Measurements from ENCODE around the gene ELOVL5.

ELOVL5 gene

DNA sequence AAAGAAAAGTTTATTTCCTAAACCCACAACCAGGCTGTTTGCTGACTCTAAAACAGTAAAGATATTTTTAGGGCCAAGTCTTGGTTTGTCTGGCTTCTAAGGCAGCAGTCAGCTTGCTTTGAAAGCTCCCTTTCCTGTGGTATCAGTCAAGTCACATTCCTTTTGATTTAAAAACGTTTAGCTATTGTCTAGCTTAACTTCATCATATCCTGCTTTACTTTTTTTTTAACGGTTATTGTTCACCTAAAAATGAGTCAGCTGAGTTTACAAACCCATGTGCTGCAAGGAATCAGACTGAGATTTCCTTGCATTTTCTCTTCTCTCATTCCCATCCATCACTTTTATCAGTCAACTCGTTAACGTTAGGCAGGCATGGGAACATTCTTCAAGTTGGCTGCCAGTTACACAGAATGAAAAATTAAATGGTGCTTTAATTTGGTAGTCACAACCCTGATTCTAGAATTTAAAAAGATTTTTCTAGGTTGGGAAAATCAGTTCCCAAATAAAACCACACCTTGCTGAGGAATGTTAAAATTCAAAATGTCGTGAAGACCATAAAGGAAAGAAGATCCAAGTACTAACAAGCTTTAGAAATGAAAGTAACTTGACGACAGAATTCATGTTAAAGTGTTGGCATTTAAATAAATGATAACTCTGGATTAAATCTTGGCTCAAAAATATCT lies 45.9 kb downstream of the ELOVL5 start:
- Histone ChIP-seq H3K23ac (ENCODE audit: low read length in 2 of 2) (no peak overlapping the region), H4K8ac (ENCODE audit: low read length) (no peak overlapping the region), H3K79me1 (replicated peaks; ENCODE audit: low read length, poor library complexity, severe bottlenecking) (peaks cover 17% of the 10 kb centered on the region), H3K4me2 (ENCODE audit: low read length, poor library complexity, severe bottlenecking) (no peak overlapping the region), H2BK15ac (ENCODE audit: low read depth, poor library complexity, severe bottlenecking) (no peak overlapping the region), H3K4me3 (ENCODE audit: insufficient read depth in 1 of 2, low read depth in 1 of 2, low read length in 2 of 2) (peak overlapping the region in 1 of 2 experiments; percentile 37), H2BK12ac (ENCODE audit: low read length in 2 of 2) (no peak overlapping the region), H3K4me1 (ENCODE audit: control insufficient read depth, insufficient read depth, low read depth, low read length) (peaks cover 14% of the 10 kb centered on the region), H2AFZ (ENCODE audit: low read depth, low read length) (no peak overlapping the region), H3K4ac (ENCODE audit: low read depth in 1 of 2, low read length in 2 of 2) (no peak overlapping the region), H2BK5ac (ENCODE audit: low read depth, low read length, poor library complexity, severe bottlenecking) (no peak overlapping the region), H3K9ac (ENCODE audit: low read length) (peak overlapping the region; percentile 62), H2AK5ac (ENCODE audit: low read length, severe bottlenecking) (no peak overlapping the region), H4K91ac (ENCODE audit: low read length) (no peak overlapping the region), H3K14ac (ENCODE audit: low read length in 2 of 2) (no peak overlapping the region), H3K18ac (ENCODE audit: low read depth in 1 of 2, low read length in 2 of 2) (no peak overlapping the region), H2BK120ac (ENCODE audit: low read depth, low read length) (no peak overlapping the region), H3K27ac (ENCODE audit: low read length, poor library complexity, severe bottlenecking) (peak overlapping the region; percentile 30), H3K9me3 (ENCODE audit: control insufficient read depth, low read length) (no peaks in the 10 kb centered on the region), H3K27me3 (ENCODE audit: control insufficient read depth in 1 of 2, insufficient read depth in 1 of 2, low read length in 2 of 2) (no peaks in the 10 kb centered on the region), H3K36me3 (ENCODE audit: control insufficient read depth in 1 of 2, insufficient read depth in 2 of 2, low read depth in 1 of 2, low read length in 2 of 2) (no peaks in the 10 kb centered on the region)
- WGBS = 2% methylated on average over 2 of the region's 6 CpGs
- DNase-seq = peak; percentile 66

DNA sequence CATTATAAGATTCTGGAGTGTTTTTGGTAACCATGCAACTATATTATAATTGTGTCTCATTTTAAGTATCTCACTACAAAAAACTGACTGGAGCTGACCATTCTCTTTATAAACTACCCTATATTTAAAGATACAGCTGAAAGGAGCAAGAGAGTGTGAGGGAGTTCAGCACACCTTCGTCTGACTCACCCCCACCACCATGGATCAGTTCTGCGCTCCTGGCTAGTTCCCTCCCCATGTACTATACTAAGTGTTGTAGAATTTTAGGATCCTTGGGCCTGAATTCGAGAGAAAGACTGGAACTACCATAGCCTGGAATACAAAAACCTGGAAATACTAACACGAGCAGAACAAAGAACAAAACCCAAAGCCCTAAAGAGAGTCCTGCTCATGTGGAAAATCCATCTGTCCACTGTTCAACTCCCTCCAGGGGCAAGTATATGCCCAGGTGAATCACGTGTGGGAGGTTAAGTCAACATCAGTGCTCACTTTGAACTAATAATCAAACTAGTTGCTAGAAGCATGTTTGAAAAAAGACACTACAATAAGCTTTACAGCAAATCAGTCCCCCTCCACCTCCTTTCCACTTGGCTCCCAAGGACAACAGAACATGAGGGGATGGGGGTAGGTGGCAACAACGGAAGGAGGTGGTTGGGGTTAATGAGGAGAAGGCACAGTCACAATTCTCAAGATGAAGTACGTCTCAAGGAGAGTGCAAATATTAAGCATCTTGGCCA lies 46.8 kb downstream of the ELOVL5 start:
- H3K4me1 ChIP-seq (ENCODE audit: control insufficient read depth, insufficient read depth, low read depth, low read length) = peaks cover 15% of the 10 kb centered on the region
- 88% methylated on average over 5 of the region's 7 CpGs for WGBS
- no peaks in the 10 kb centered on the region for H3K36me3 ChIP-seq (ENCODE audit: control insufficient read depth in 1 of 2, insufficient read depth in 2 of 2, low read depth in 1 of 2, low read length in 2 of 2)
- H4K8ac ChIP-seq (ENCODE audit: low read length) = no peak overlapping the region
- no peak overlapping the region for H2AFZ ChIP-seq (ENCODE audit: low read depth, low read length)
- peak overlapping the region in 1 of 2 experiments; percentile 89 for H3K14ac ChIP-seq (ENCODE audit: low read length in 2 of 2)
- H3K4me2 ChIP-seq (ENCODE audit: low read length, poor library complexity, severe bottlenecking) = no peak overlapping the region
- H2BK12ac ChIP-seq (ENCODE audit: low read length in 2 of 2) = peak overlapping the region; percentile 67 to 69
- H3K4me3 ChIP-seq (ENCODE audit: insufficient read depth in 1 of 2, low read depth in 1 of 2, low read length in 2 of 2) = no peak overlapping the region
- peak overlapping the region; percentile 54 to 66 for H3K18ac ChIP-seq (ENCODE audit: low read depth in 1 of 2, low read length in 2 of 2)
- H2BK15ac ChIP-seq (ENCODE audit: low read depth, poor library complexity, severe bottlenecking) = no peak overlapping the region
- peak overlapping the region; percentile 62 for H3K9ac ChIP-seq (ENCODE audit: low read length)
- peak overlapping the region; percentile 89 for H2AK5ac ChIP-seq (ENCODE audit: low read length, severe bottlenecking)
- no peaks in the 10 kb centered on the region for H3K9me3 ChIP-seq (ENCODE audit: control insufficient read depth, low read length)
- no peak overlapping the region for H3K23ac ChIP-seq (ENCODE audit: low read length in 2 of 2)
- peaks cover 14% of the 10 kb centered on the region for H3K79me1 ChIP-seq (replicated peaks; ENCODE audit: low read length, poor library complexity, severe bottlenecking)
- peak overlapping the region; percentile 85 for H2BK5ac ChIP-seq (ENCODE audit: low read depth, low read length, poor library complexity, severe bottlenecking)
- no peak overlapping the region for H3K4ac ChIP-seq (ENCODE audit: low read depth in 1 of 2, low read length in 2 of 2)
- H4K91ac ChIP-seq (ENCODE audit: low read length) = no peak overlapping the region
- peak overlapping the region; percentile 77 for H3K27ac ChIP-seq (ENCODE audit: low read length, poor library complexity, severe bottlenecking)
- DNase-seq = no peak
- H3K27me3 ChIP-seq (ENCODE audit: control insufficient read depth in 1 of 2, insufficient read depth in 1 of 2, low read length in 2 of 2) = no peaks in the 10 kb centered on the region
- no peak overlapping the region for H2BK120ac ChIP-seq (ENCODE audit: low read depth, low read length)

DNA sequence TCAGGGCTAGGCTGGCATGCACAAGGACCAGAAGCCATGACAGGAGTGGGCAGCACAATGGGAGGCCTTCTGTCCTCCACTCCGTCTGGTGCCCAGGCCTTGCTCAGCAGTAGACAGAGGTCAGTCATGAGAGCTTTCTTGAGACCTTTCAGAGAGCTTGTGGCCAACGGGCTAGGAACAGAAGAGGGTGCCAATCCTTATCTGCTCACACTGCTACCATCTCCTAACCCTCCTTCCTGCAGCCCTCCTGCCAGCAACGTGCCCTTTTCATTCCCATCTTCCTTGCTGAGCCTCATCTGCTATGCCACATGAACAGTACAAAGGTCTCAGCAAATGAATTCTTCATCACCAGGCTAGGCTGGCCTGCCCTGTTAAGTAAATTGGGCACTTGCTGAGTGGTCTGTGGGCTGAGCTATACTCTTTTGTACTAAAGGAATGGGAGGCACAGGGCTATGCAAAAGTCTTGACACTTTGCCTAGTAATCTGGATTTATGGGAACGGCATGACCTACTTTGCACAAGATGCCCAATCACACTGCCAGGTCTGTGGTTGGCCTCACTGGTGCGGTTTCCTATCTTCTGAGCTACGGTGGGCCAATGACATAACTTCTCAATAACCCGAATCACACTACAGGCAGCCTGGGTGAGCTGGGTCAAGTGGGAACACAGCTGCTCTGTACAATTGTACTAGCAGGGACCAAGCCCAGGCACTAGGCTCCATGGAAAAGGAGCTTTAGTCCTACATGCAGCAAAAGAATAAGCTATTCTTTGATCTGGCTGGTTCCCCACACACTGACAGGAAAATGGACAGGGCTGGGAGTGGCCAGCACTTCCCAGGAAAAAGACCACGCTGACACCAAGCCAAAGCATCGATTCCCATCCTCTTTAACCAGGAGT lies 47.8 kb downstream of the ELOVL5 start:
- no peak overlapping the region for H2AFZ ChIP-seq (ENCODE audit: low read depth, low read length)
- no peaks in the 10 kb centered on the region for H3K27me3 ChIP-seq (ENCODE audit: control insufficient read depth in 1 of 2, insufficient read depth in 1 of 2, low read length in 2 of 2)
- peaks cover 14% of the 10 kb centered on the region for H3K79me1 ChIP-seq (replicated peaks; ENCODE audit: low read length, poor library complexity, severe bottlenecking)
- no peaks in the 10 kb centered on the region for H3K9me3 ChIP-seq (ENCODE audit: control insufficient read depth, low read length)
- no peak overlapping the region for H3K9ac ChIP-seq (ENCODE audit: low read length)
- H3K4me3 ChIP-seq (ENCODE audit: insufficient read depth in 1 of 2, low read depth in 1 of 2, low read length in 2 of 2) = no peak overlapping the region
- no peak overlapping the region for H2BK120ac ChIP-seq (ENCODE audit: low read depth, low read length)
- peak overlapping the region; percentile 25 for H2AK5ac ChIP-seq (ENCODE audit: low read length, severe bottlenecking)
- H3K4me1 ChIP-seq (ENCODE audit: control insufficient read depth, insufficient read depth, low read depth, low read length) = peaks cover 16% of the 10 kb centered on the region
- H3K14ac ChIP-seq (ENCODE audit: low read length in 2 of 2) = peak overlapping the region in 1 of 2 experiments; percentile 68
- peak overlapping the region in 1 of 2 experiments; percentile 14 for H3K18ac ChIP-seq (ENCODE audit: low read depth in 1 of 2, low read length in 2 of 2)
- H2BK12ac ChIP-seq (ENCODE audit: low read length in 2 of 2) = no peak overlapping the region
- no peak overlapping the region for H2BK5ac ChIP-seq (ENCODE audit: low read depth, low read length, poor library complexity, severe bottlenecking)
- DNase-seq = no peak
- H3K4me2 ChIP-seq (ENCODE audit: low read length, poor library complexity, severe bottlenecking) = no peak overlapping the region
- no peaks in the 10 kb centered on the region for H3K36me3 ChIP-seq (ENCODE audit: control insufficient read depth in 1 of 2, insufficient read depth in 2 of 2, low read depth in 1 of 2, low read length in 2 of 2)
- peak overlapping the region; percentile 36 for H4K8ac ChIP-seq (ENCODE audit: low read length)
- no peak overlapping the region for H3K4ac ChIP-seq (ENCODE audit: low read depth in 1 of 2, low read length in 2 of 2)
- no peak overlapping the region for H3K23ac ChIP-seq (ENCODE audit: low read length in 2 of 2)
- 80% methylated on average over 9 of the region's 9 CpGs for WGBS
- no peak overlapping the region for H3K27ac ChIP-seq (ENCODE audit: low read length, poor library complexity, severe bottlenecking)
- no peak overlapping the region for H4K91ac ChIP-seq (ENCODE audit: low read length)
- no peak overlapping the region for H2BK15ac ChIP-seq (ENCODE audit: low read depth, poor library complexity, severe bottlenecking)
